RCC 7860 (cell line): ENCODE results near the gene ANAPC2.

ENCODE experiments used
- DNase-seq: peaks from one replicate; pipeline ENCODE4 v3.0.0-alpha.2; 2015; ENCODE audit warnings: low spot score
- FAIRE-seq: peaks from 2 replicates; lab custom pipeline; 2012; peaks lifted over from hg19 to GRCh38; lab: Jason Lieb, UNC

Gene ANAPC2

GRCh38 chr9:137178201-137178938 lies 10.0 kb downstream of the ANAPC2 start:
- FAIRE-seq = no peak
- DNase-seq = peak; percentile 35

- FAIRE-seq (no peak), DNase-seq (no peak)
Observed at GRCh38 chr9:137176302-137177182, 11.8 kb downstream of the ANAPC2 start.

GRCh38 chr9:137175345-137175961 lies 12.9 kb downstream of the ANAPC2 start:
- FAIRE-seq (no peak), DNase-seq (no peak)

GRCh38 chr9:137174722-137175293 lies 13.6 kb downstream of the ANAPC2 start:
- FAIRE-seq (no peak), DNase-seq (no peak)

GRCh38 chr9:137173796-137174664 lies 14.3 kb downstream of the ANAPC2 start:
- DNase-seq (no peak), FAIRE-seq (no peak)

GRCh38 chr9:137172901-137173795 lies 15.2 kb downstream of the ANAPC2 start:
- FAIRE-seq (no peak), DNase-seq (no peak)

GRCh38 chr9:137171149-137171900 lies 17.0 kb downstream of the ANAPC2 start:
- no peak for FAIRE-seq
- no peak for DNase-seq

- DNase-seq (no peak), FAIRE-seq (no peak)
Observed at GRCh38 chr9:137170486-137171148, 17.7 kb downstream of the ANAPC2 start.

- no peak for FAIRE-seq
- DNase-seq = no peak
Observed at GRCh38 chr9:137169896-137170358, 18.4 kb downstream of the ANAPC2 start, which contains the start of gene LRRC26. TSS of gene LRRC26 (minus strand) at chr9:137170051. CDS start at chr9:137169943, 108 bp downstream.

GRCh38 chr9:137168904-137169856 lies 19.2 kb downstream of the ANAPC2 start:
- FAIRE-seq (no peak), DNase-seq (no peak)

GRCh38 chr9:137168573-137168903 lies 19.8 kb downstream of the ANAPC2 start:
- DNase-seq = no peak
- no peak for FAIRE-seq

- FAIRE-seq = no peak
- DNase-seq = no peak
Observed at GRCh38 chr9:137167747-137168572, 20.4 kb downstream of the ANAPC2 start.

GRCh38 chr9:137167277-137167746 lies 21.0 kb downstream of the ANAPC2 start:
- DNase-seq (no peak), FAIRE-seq (no peak)

GRCh38 chr9:137166380-137167229 lies 21.8 kb downstream of the ANAPC2 start:
- no peak for FAIRE-seq
- DNase-seq = no peak
